GM13976 (cell line): Measurements from ENCODE around the gene SLC15A1.

Experiments used
- DNase-seq: peaks from one replicate; pipeline ENCODE4 v3.0.0; 2012; ENCODE audit warnings: low spot score
- in situ Hi-C: fragments of 300-500 bp; cut with MboI; formaldehyde crosslinking; loops from one replicate; pipeline ENCODE4 v1.12.0; 2022; ENCODE audit warnings: low sequenced_read_pairs, mixed read lengths, inconsistent platforms; ENCODE audit not compliant: unreplicated experiment
- TF ChIP-seq, protein P1 (sequence below): IDR thresholded peaks from 2 replicates; pipeline ENCODE4 v1.5.1; 2012; ENCODE audit warnings: borderline replicate concordance, mild to moderate bottlenecking; ENCODE audit not compliant: insufficient read depth; ENCODE audit errors: extremely low read depth, missing control alignments, control extremely low read depth

SLC15A1 gene

DNA sequence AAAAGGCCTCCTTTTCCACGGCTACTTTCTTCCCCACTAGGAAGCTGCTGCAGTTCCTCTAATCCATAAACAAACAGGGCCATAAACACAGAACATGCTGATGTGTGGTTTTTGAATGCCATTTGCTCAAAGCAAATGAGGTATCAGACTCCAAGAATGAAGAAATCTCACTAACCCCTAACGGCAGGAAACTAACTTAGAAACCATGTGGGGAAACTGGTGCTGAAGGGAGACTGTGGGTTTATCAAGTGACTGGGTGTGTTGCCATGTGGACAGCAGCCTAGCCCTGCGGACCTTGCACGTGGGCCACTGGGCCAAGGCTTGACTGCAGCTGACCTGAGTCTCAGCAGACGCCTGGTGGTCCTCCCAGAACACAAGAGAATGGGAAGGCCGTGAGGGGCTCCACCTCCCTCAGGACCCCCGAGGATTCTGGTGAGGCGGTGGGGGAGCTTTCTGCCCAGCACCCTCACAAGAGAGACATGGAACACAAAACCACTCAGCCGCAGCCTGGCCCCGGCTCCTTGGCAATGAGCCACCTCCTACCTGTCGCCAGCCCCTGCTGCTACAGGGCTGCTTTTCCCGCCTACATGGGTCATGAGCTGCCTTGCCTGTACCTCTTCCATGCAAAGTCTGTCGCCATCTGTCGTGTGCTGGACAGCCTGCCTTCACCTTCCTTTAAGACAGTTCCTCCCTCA is 10.6 kb downstream of the SLC15A1 start:
- in situ Hi-C loops: no loop called here
- DNase-seq: no peak
- TF ChIP-seq, protein P1, sequence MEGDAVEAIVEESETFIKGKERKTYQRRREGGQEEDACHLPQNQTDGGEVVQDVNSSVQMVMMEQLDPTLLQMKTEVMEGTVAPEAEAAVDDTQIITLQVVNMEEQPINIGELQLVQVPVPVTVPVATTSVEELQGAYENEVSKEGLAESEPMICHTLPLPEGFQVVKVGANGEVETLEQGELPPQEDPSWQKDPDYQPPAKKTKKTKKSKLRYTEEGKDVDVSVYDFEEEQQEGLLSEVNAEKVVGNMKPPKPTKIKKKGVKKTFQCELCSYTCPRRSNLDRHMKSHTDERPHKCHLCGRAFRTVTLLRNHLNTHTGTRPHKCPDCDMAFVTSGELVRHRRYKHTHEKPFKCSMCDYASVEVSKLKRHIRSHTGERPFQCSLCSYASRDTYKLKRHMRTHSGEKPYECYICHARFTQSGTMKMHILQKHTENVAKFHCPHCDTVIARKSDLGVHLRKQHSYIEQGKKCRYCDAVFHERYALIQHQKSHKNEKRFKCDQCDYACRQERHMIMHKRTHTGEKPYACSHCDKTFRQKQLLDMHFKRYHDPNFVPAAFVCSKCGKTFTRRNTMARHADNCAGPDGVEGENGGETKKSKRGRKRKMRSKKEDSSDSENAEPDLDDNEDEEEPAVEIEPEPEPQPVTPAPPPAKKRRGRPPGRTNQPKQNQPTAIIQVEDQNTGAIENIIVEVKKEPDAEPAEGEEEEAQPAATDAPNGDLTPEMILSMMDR: no peak

DNA sequence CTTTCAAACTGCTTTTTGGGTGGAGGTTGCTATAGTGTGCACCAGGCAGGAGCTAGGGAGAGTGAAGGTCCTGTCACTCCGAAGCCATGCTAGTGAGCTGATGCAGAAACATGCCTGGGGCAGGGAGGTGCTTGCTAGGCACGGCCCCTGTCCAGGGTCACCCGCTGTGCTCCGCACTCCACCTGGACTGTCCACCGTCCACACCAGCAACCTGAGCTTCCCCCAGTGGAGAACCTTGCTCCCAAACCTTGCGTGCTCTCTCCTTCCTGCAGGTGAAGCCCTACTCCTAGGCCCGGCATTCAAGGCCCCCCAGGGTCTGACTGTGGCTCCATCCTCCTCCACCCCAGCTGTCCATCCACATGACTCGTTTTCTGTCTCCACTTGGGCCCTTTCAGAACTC is 12.3 kb downstream of the SLC15A1 start:
- DNase-seq: no peak
- in situ Hi-C loops: no loop called here
- TF ChIP-seq, protein P1: no peak

DNA sequence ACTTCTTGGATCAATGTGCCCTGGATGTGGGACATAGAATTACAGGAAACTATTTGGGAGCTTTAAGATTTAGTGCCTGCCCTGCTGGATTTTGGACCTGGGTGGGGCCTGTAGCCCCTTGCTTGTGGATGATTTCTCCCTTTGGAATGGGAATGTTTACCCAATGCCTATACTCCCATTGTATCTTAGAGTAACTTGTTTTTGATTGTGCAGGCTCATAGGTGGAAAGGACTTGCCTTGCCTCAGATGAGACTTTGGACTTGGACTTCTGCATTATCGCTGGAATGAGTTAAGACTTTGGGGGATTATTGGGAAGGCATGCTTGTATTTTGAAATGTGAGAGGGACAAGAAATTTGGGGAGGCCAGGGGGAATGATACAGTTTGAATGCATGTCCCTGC is 13.5 kb downstream of the SLC15A1 start:
- TF ChIP-seq, protein P1: no peak
- DNase-seq: no peak
- in situ Hi-C loops: no loop called here

DNA sequence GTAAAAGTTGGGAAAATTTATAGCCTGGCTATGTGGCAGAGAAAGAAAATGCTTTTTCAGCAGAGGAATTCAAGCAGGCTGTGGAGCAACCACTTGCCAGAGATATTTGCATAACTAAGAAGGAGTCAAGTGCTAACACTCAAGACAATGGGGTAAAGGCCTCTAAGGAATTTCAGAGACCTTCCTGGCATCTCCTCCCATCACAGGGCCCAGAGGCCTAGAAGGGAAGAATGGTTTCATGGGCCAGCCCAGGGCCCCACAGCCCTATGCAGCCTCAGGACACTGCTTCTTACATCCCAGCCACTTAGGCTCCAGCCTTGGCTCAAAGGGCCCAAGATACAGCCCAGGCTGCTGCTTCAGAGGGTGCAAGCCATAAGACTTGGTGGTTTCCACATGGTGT is 14.3 kb downstream of the SLC15A1 start:
- in situ Hi-C loops: no loop called here
- TF ChIP-seq, protein P1: no peak
- DNase-seq: no peak

DNA sequence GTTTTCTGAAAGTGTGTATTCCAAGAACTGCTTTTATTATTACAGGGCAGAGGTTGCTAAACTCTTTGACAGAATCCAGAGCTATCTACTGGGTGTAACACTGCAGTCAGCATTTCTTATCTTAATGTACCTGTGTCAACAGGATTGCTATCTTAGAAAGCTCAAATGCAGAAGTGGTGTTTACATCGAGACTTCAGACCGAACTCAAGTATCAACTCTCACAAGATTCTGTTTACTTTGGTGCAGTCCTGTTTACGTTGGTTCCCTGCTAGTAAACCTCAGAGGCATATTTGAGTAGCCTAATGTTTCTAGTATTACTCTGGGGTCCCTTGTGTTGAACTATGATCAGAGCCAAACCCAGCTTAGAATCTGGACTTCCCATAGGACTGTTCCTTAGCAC is 20.5 kb downstream of the SLC15A1 start:
- DNase-seq: no peak
- in situ Hi-C loops: no loop called here
- TF ChIP-seq, protein P1: no peak

DNA sequence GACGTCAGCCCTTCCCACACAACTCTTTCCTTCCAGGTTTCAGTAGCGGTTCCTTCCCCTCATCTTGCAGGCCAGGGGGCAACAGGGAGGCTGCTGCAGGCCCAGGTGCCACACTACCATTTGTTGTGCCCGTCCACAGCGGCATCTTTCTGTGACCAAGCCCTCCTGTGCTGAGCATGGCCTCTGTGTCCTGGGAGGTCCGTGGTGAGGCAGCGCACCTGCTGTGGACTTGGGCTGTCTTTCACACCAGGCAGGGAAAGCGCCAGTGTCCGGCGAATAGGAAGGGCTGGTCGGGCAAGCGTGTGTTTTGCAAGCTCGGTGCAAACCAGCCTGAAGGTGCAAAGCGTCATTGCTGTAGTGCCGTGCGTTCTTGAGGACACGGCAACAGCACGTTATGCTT is 21.4 kb downstream of the SLC15A1 start:
- in situ Hi-C loops: no loop called here
- TF ChIP-seq, protein P1: no peak
- no peak for DNase-seq

DNA sequence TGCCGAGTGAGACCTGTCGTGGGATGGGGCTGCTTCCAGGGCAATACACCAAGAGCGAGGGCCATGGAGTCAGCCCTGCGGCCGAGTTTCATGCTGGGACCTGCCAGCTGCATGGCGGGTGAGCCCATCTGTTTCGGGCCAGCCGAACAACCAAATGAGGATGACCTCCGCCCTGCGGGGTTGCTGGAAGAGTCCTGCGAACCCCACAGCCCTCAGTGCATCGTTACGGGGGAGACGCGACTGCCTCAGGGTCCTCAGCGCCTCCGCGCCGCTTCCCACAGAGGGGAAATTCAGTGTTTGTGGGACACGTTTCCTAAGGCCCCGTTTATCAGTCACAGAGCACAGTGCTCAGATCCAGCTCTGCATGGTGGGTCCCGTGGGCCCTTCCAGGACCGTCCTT is 22.0 kb downstream of the SLC15A1 start:
- in situ Hi-C loops: no loop called here
- DNase-seq: no peak
- TF ChIP-seq, protein P1: no peak
